Coronary artery (tissue), 2 donors: ENCODE data around the gene RCBTB2.

Source experiments
- DNase-seq: peaks from one replicate; pipeline ENCODE4 v3.0.0-alpha.2; 2017; ENCODE audit warnings: low spot score
- H3K27ac ChIP-seq, 2 donors: fragments of 200-600 bp; sonication (generic); one replicate each; pipeline ENCODE4 v1.5.1; 2016 to 2019
- H3K4me3 ChIP-seq: fragments of 200-600 bp; sonication (generic); 2 replicates; pipeline ENCODE4 v1.5.1; 2016; ENCODE audit warnings: mild to moderate bottlenecking, moderate library complexity
- CTCF ChIP-seq: fragments of 200-600 bp; sonication (generic); IDR thresholded peaks from one replicate; pipeline ENCODE4 v1.5.1; 2019; ENCODE audit warnings: antibody characterized with exemption

Gene RCBTB2

GRCh38 chr13:48493851-48494250 lies 39.0 kb downstream of the RCBTB2 start:
- Histone ChIP-seq H3K4me3 (no peak overlapping the region), H3K27ac (peak overlapping the region in 1 of 2 donors; percentile 68)
- TF ChIP-seq CTCF, result no peak
- DNase-seq, result no peak

- DNase-seq, result no peak
- Histone ChIP-seq H3K4me3 (peak overlapping the region; percentile 58), H3K27ac (peak overlapping the region; percentile 47 to 68)
- no peak for TF ChIP-seq CTCF
These were observed 39.7 kb downstream of the RCBTB2 start for GRCh38 chr13:48493066-48493765.

- H3K4me3 ChIP-seq, result peak overlapping the region; percentile 58
- H3K27ac ChIP-seq, result peak overlapping the region; percentile 47 to 68
These were observed 40.3 kb downstream of the RCBTB2 start for GRCh38 chr13:48492470-48493065.

GRCh38 chr13:48492096-48492440 lies 40.8 kb downstream of the RCBTB2 start:
- H3K4me3 ChIP-seq, result peak overlapping the region; percentile 58
- DNase-seq, result no peak
- TF ChIP-seq CTCF, result no peak
- peak overlapping the region; percentile 47 to 68 for H3K27ac ChIP-seq

More at GRCh38 chr13:48492470-48493065, 40.3 kb downstream of the RCBTB2 start:
- DNase-seq, result peak; percentile 81
- TF ChIP-seq CTCF, result no peak

- peak overlapping the region; percentile 47 to 68 for H3K27ac ChIP-seq
- no peak for DNase-seq
- TF ChIP-seq CTCF, result no peak
- H3K4me3 ChIP-seq, result peak overlapping the region; percentile 58
These were observed 41.3 kb downstream of the RCBTB2 start for GRCh38 chr13:48491423-48492095.

- H3K27ac ChIP-seq, result no peak overlapping the region
These were observed 42.6 kb downstream of the RCBTB2 start for GRCh38 chr13:48490241-48490640.

More at GRCh38 chr13:48490241-48490640, 42.6 kb downstream of the RCBTB2 start:
- no peak for TF ChIP-seq CTCF
- no peak overlapping the region for H3K4me3 ChIP-seq
- DNase-seq, result no peak
